OCI-LY7 (cell line): ENCODE measurements around the gene MEP1A. TPM values are rescaled to one million over a fixed set of nuclear protein-coding genes. Genes with fewer than 3 reads are reported as not detected.

Source experiments
- BruUV-seq: library from RNA; stranded (reverse); fragments of 400-500 nt; replicated peaks from 2 replicates; lab custom pipeline; 2021; lab: Mats Ljungman, UMichigan
- CTCF ChIA-PET: fragments of 300-600 bp; sonication (Branson Sonifier 250); formaldehyde crosslinking; loops from one replicate; lab custom pipeline; 2022; ENCODE audit warnings: antibody characterized with exemption; ENCODE audit not compliant: unreplicated experiment; lab: Charles Lee
- POLR2A ChIA-PET: fragments of 300-600 bp; sonication (Branson Sonifier 250); formaldehyde crosslinking; loops from one replicate; lab custom pipeline; 2022; ENCODE audit warnings: antibody characterized with exemption; lab: Charles Lee
- DNase-seq: peaks from one replicate; pipeline ENCODE4 v3.0.0-alpha.2; 2015; ENCODE audit warnings: low spot score
- H2AFZ ChIP-seq: fragments of 200-600 bp; sonication (generic), shearing (Covaris generic); 2 replicates; pipeline ENCODE4 v1.6.1; 2014; ENCODE audit warnings: mild to moderate bottlenecking, antibody characterized with exemption, low read length, moderate library complexity
- H3K27ac ChIP-seq: fragments of 200-600 bp; sonication (generic); 2 replicates; pipeline ENCODE4 v1.5.1; 2014; ENCODE audit warnings: mixed run types, low read depth, mild to moderate bottlenecking, moderate library complexity, low read length, inconsistent platforms; ENCODE audit not compliant: poor library complexity, severe bottlenecking
- H3K36me3 ChIP-seq: fragments of 200-600 bp; sonication (generic); 2 replicates; pipeline ENCODE4 v1.6.1; 2014; ENCODE audit warnings: mild to moderate bottlenecking, antibody characterized with exemption, low read length, moderate library complexity, mixed read lengths; ENCODE audit not compliant: insufficient read depth
- H3K4me1 ChIP-seq: fragments of 200-600 bp; sonication (generic); 2 replicates; pipeline ENCODE4 v1.5.1; 2014; ENCODE audit warnings: mild to moderate bottlenecking, low read length; ENCODE audit not compliant: insufficient read depth, poor library complexity, severe bottlenecking
- H3K4me2 ChIP-seq: fragments of 200-600 bp; sonication (generic); 2 replicates; pipeline ENCODE4 v1.6.1; 2014; ENCODE audit warnings: mild to moderate bottlenecking, low read length
- H3K4me3 ChIP-seq: fragments of 200-600 bp; sonication (generic); 2 replicates; pipeline ENCODE4 v1.5.1; 2014; ENCODE audit warnings: mild to moderate bottlenecking, low read depth, low read length; ENCODE audit not compliant: poor library complexity, severe bottlenecking
- H3K79me2 ChIP-seq: fragments of 200-600 bp; sonication (generic); 2 replicates; pipeline ENCODE4 v1.6.1; 2016; ENCODE audit warnings: low read depth, mild to moderate bottlenecking, low read length, moderate library complexity, mixed read lengths; ENCODE audit not compliant: insufficient read depth
- H3K9me2 ChIP-seq: fragments of 200-600 bp; sonication (generic); 2 replicates; pipeline ENCODE4 v1.6.1; 2016; ENCODE audit warnings: mild to moderate bottlenecking, low read length, mixed read lengths; ENCODE audit not compliant: insufficient read depth
- H3K9me3 ChIP-seq: fragments of 200-600 bp; sonication (generic); 2 replicates; pipeline ENCODE4 v1.6.1; 2014; ENCODE audit warnings: mild to moderate bottlenecking, mixed run types, low read length, mixed read lengths
- H4K20me1 ChIP-seq: fragments of 200-600 bp; sonication (generic); 2 replicates; pipeline ENCODE4 v1.6.1; 2014; ENCODE audit warnings: mild to moderate bottlenecking, antibody characterized with exemption, low read length, moderate library complexity, mixed read lengths; ENCODE audit not compliant: insufficient read depth
- CTCF ChIP-seq: fragments of 200-600 bp; sonication (generic); conservative IDR thresholded peaks from 2 replicates; pipeline ENCODE4 v1.5.1; 2014; ENCODE audit warnings: mild to moderate bottlenecking, antibody characterized with exemption, low read length, moderate library complexity, mixed read lengths
- EZH2phosphoT487 ChIP-seq: fragments of 200-600 bp; sonication (generic); IDR thresholded peaks from 2 replicates; pipeline ENCODE4 v1.6.1; 2018; ENCODE audit warnings: low read depth, borderline replicate concordance, mild to moderate bottlenecking, mixed run types, antibody characterized with exemption, low read length, moderate library complexity, mixed read lengths
- intact Hi-C: fragments of 100-400 bp; cut with micrococcal nuclease; formaldehyde crosslinking; loops from one replicate; pipeline ENCODE4 v1.10.0; 2022; ENCODE audit not compliant: unreplicated experiment
- total RNA-seq, 2 experiments: library from RNA; depleted of rRNA in 1 of 2; stranded (reverse); fragments of >200 nt in 1 of 2; shearing (Covaris generic) in 1 of 2; gene quantifications; 2 replicates each; pipeline ENCODE4 v1.2.3, GENCODE V29; 2014 to 2022

MEP1A gene
- total RNA-seq, 2 experiments from 2014 or later, result not detected

DNA sequence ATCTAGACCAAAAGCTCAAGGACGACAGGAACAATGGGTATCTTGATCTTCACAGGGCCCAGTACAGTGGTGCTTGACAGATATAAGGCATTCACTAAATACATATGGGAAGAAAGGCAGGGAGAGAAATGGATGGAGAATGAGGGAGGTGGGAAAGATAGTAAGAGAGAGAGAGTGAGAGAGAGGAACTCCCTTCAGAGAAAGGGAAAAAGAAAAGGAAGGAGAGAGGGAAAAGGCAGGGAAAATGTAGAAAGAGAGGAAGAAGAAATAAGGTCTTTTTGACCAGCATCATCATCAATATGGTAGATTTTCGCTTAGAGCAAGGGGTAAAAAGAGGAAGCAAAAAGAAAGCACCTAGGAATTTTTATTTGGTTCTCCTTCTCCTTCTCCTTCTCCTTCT, 47.2 kb upstream of the MEP1A start:
- Histone ChIP-seq H3K79me2 (no peaks in the 10 kb centered on the region), H3K4me3 (no peak overlapping the region), H3K4me1 (no peaks in the 10 kb centered on the region), H3K9me2 (no peaks in the 10 kb centered on the region), H3K9me3 (no peaks in the 10 kb centered on the region), H2AFZ (no peak overlapping the region), H4K20me1 (no peaks in the 10 kb centered on the region), H3K27ac (no peak overlapping the region), H3K36me3 (no peaks in the 10 kb centered on the region), H3K4me2 (no peak overlapping the region)
- no TSS peak for BruUV-seq
- TF ChIP-seq CTCF, result no peak
- TF ChIP-seq EZH2phosphoT487, result no peak
- intact Hi-C loops, result no loop called here
- ChIA-PET POLR2A (interaction anchor here (0.6 to 0.7 kb wide), 2 partner anchors 124 to 565 kb away, joined by 3 to 6 read pairs; no protein-coding TSS in a partner anchor), CTCF (no interaction called here)
- no peak for DNase-seq

DNA sequence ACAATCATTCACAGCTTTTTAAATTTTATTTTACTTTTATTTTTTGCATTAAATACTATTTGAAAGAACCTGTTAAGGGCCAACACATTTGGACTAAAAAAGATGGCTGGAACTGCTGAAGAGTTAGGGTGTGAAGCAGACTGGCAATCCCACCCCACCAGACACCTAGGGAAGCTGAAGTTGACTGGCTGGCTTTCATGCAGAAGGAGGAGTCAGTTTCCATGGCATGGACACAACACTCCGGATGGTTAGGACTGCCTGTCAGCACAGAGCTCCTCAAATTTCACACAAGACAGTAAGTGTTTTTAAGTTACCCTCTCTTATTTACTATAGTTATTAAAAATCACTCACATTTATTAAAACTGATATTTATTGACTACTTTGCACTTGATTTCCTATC, 46.5 kb upstream of the MEP1A start, which contains the start of gene ANKRD66:
TSS of gene ANKRD66 (plus strand) at position 238 of the 400 bp plus-strand sequence. CDS start 5,016 bp downstream, outside the sequence.
- H4K20me1 ChIP-seq, result no peaks in the 10 kb centered on the region
- POLR2A ChIA-PET, result interaction anchor here (1.0 kb wide), 1 partner anchor 11 kb away, joined by 3 read pairs; the partner anchor contains the start of gene PLA2G7
- H3K9me3 ChIP-seq, result no peaks in the 10 kb centered on the region
- CTCF ChIA-PET, result no interaction called here
- H3K9me2 ChIP-seq, result no peaks in the 10 kb centered on the region
- BruUV-seq, result no TSS peak
- no peak for DNase-seq
- H3K36me3 ChIP-seq, result no peaks in the 10 kb centered on the region
- H3K4me1 ChIP-seq, result no peaks in the 10 kb centered on the region
- H2AFZ ChIP-seq, result no peak within 1 kb of the TSS
- no peak for TF ChIP-seq EZH2phosphoT487
- no peak for TF ChIP-seq CTCF
- intact Hi-C loops, result no loop called here
- no peaks in the 10 kb centered on the region for H3K79me2 ChIP-seq
- no peak within 1 kb of the TSS for H3K4me3 ChIP-seq
- H3K27ac ChIP-seq, result no peak within 1 kb of the TSS
- H3K4me2 ChIP-seq, result no peak within 1 kb of the TSS

DNA sequence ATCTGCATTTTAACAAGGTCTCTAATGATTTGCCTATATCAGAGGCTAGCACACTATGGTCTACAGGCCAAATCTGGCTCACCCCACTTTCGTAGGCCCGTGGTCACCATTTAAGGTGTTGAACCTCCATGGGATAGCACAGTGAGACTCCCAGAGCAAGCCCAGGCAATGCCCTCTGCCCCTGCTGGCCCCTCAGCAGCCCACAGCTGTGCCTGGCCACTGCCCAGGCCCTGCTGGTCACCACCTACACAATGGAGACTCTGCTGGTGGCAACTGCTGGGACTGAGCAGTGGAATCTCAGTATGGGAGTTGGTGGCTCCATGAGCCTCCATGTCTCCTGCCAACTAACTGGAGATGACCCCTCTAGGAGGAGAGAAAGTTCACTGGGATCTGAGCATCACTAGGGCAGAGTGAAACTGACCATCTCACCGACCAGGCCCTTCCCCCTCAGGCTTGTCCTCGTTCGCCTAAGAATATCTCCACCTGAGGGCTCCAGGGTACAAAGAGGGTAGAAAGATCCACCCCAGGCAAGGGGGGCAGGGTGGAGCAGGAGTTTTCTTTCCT, 44.2 kb upstream of the MEP1A start:
- DNase-seq, result no peak
- H3K79me2 ChIP-seq, result no peaks in the 10 kb centered on the region
- H3K9me3 ChIP-seq, result no peaks in the 10 kb centered on the region
- no peaks in the 10 kb centered on the region for H3K4me1 ChIP-seq
- H4K20me1 ChIP-seq, result no peaks in the 10 kb centered on the region
- no peak overlapping the region for H2AFZ ChIP-seq
- CTCF ChIA-PET, result interaction anchor here (0.6 kb wide), 1 partner anchor 689 kb away, joined by 3 read pairs; no protein-coding TSS in a partner anchor
- no peaks in the 10 kb centered on the region for H3K36me3 ChIP-seq
- BruUV-seq, result no TSS peak
- H3K4me2 ChIP-seq, result no peak overlapping the region
- no peaks in the 10 kb centered on the region for H3K9me2 ChIP-seq
- POLR2A ChIA-PET, result interaction anchor here (0.7 kb wide), 2 partner anchors 35 to 45 kb away, joined by 8 to 10 read pairs; no protein-coding TSS in a partner anchor
- no peak overlapping the region for H3K27ac ChIP-seq
- intact Hi-C loops, result no loop called here
- TF ChIP-seq EZH2phosphoT487 (no peak), CTCF (no peak)
- no peak overlapping the region for H3K4me3 ChIP-seq
